ENCODE results near the gene HSD17B11.
"Not testable (repeated sequence)": the region's sequence is repeated elsewhere in the genome, so short reads cannot be mapped to it uniquely, and the experiment has no call there.

The HSD17B11 gene

DNA sequence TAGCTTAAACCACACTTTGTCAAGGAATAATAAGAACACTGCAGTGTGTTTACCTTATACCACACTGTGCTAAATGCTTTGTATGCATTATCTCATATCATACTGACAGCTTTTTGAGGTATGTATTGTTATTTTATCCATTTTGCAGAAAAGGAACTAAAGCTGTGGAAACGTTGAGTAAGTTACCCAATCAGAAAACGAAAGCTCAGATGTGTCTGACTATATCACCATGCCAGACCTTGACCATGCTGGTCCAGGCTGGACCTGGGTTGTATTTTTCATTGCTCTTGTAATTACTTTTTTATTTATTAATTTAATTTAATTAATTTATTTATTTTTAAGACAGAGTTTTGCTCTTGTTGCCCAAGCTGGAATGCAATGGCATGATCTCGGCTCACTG, 2.1 kb downstream of the HSD17B11 start:
- no peak for TF ChIP-seq EZH2phosphoT487 (IDR thresholded peaks at IDR 0.05; ENCODE audit: borderline replicate concordance)
- TF ChIP-seq, protein P1, sequence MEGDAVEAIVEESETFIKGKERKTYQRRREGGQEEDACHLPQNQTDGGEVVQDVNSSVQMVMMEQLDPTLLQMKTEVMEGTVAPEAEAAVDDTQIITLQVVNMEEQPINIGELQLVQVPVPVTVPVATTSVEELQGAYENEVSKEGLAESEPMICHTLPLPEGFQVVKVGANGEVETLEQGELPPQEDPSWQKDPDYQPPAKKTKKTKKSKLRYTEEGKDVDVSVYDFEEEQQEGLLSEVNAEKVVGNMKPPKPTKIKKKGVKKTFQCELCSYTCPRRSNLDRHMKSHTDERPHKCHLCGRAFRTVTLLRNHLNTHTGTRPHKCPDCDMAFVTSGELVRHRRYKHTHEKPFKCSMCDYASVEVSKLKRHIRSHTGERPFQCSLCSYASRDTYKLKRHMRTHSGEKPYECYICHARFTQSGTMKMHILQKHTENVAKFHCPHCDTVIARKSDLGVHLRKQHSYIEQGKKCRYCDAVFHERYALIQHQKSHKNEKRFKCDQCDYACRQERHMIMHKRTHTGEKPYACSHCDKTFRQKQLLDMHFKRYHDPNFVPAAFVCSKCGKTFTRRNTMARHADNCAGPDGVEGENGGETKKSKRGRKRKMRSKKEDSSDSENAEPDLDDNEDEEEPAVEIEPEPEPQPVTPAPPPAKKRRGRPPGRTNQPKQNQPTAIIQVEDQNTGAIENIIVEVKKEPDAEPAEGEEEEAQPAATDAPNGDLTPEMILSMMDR (conservative IDR thresholded peaks at IDR 0.05; ENCODE audit: low read length) = no peak
- peaks cover 27% of the 10 kb centered on the region for H3K4me1 ChIP-seq (ENCODE audit: insufficient read depth, low read length, poor library complexity, severe bottlenecking)
- no peaks in the 10 kb centered on the region for H3K9me2 ChIP-seq (replicated peaks; ENCODE audit: low read depth, low read length)
- no peaks in the 10 kb centered on the region for H3K36me3 ChIP-seq (ENCODE audit: insufficient read depth, low read length)
- 0 out of 2 replicates have a peak, but pooled peaks cover 4% of the 10 kb centered on the region for H3K9me3 ChIP-seq (ENCODE audit: insufficient read depth, low read depth, low read length)
- H3F3A ChIP-seq (ENCODE audit: low read depth) = no peaks in the 10 kb centered on the region
- peaks cover 2% of the 10 kb centered on the region for H4K20me1 ChIP-seq (ENCODE audit: insufficient read depth, low read length, poor library complexity, severe bottlenecking)
- no peak overlapping the region for H3K9ac ChIP-seq (ENCODE audit: low read depth, low read length, poor library complexity, severe bottlenecking)
- H3K4me3 ChIP-seq (ENCODE audit: low read length, poor library complexity, severe bottlenecking) = peak overlapping the region; percentile 95
- no peak overlapping the region for H2AFZ ChIP-seq (ENCODE audit: low read length)
- peak overlapping the region; percentile 89 for H3K4me2 ChIP-seq (ENCODE audit: low read depth, low read length, poor library complexity, severe bottlenecking)
- H3K79me2 ChIP-seq (ENCODE audit: insufficient read depth, low read length) = peaks cover 50% of the 10 kb centered on the region
- no peaks in the 10 kb centered on the region for H3K27me3 ChIP-seq (ENCODE audit: insufficient read depth, low read length, poor library complexity, severe bottlenecking)

DNA sequence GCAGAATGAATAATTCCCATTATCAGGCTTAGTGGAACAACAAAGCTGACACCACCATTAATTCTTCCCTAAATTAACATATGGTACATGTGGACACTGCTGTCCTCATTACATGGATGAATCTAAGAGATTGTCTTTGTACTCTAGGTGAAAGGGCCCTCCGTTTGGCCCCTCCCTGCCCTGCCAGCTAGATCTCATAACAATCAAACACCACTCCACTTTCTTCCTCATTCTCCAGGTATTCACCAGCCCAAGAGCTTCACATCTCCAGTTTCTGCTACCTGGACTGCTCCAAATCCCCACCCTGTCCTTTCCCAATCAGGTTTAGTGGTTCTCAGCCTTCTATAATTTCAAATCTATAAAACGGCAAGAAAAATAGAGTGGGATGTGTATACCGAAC, 3.8 kb downstream of the HSD17B11 start:
- Histone ChIP-seq H3K27me3 (ENCODE audit: insufficient read depth, low read length, poor library complexity, severe bottlenecking) (no peaks in the 10 kb centered on the region), H3K9me2 (replicated peaks; ENCODE audit: low read depth, low read length) (no peaks in the 10 kb centered on the region), H3K79me2 (ENCODE audit: insufficient read depth, low read length) (peaks cover 50% of the 10 kb centered on the region), H2AFZ (ENCODE audit: low read length) (no peak overlapping the region), H3F3A (ENCODE audit: low read depth) (no peaks in the 10 kb centered on the region), H3K4me3 (ENCODE audit: low read length, poor library complexity, severe bottlenecking) (peak overlapping the region; percentile 95), H3K36me3 (ENCODE audit: insufficient read depth, low read length) (no peaks in the 10 kb centered on the region), H3K9ac (ENCODE audit: low read depth, low read length, poor library complexity, severe bottlenecking) (no peak overlapping the region), H3K9me3 (ENCODE audit: insufficient read depth, low read depth, low read length) (0 out of 2 replicates have a peak, but pooled peaks cover 4% of the 10 kb centered on the region), H3K4me1 (ENCODE audit: insufficient read depth, low read length, poor library complexity, severe bottlenecking) (peaks cover 27% of the 10 kb centered on the region), H3K4me2 (ENCODE audit: low read depth, low read length, poor library complexity, severe bottlenecking) (peak overlapping the region; percentile 89), H4K20me1 (ENCODE audit: insufficient read depth, low read length, poor library complexity, severe bottlenecking) (peaks cover 2% of the 10 kb centered on the region)
- TF ChIP-seq, protein P1 (conservative IDR thresholded peaks at IDR 0.05; ENCODE audit: low read length) = no peak

DNA sequence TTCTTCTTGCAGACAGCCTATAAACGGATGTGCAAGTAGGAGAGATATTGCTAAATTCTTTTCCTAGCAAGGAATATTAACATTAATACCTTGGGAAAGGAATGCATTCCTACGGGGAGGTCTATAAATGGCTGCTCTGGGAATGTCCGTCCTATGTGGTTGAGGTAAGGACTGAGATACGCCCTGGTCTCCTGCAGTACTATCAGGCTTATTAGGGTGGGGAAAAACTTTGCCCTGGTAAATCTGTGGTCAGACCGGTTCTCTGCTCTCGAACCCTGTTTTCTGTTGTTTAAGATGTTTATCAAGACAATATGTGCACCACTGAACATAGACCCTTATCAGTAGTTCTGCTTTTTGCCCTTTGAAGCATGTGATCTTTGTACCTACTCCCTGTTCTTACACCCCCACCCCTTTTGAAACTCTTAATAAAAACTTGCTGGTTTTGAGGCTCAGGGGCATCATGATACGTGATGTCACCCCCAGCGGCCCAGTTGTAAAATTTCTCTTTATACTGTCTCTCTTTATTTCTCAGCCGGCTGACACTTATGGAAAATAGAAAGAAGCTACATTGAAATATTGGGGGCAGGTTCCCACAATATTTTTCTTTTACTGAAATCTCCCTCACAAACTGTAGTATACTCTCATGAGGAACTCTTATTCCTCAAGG, 6.4 kb downstream of the HSD17B11 start:
- H3K4me3 ChIP-seq (ENCODE audit: low read length, poor library complexity, severe bottlenecking); H3K4me2 ChIP-seq (ENCODE audit: low read depth, low read length, poor library complexity, severe bottlenecking); H3K27me3 ChIP-seq (ENCODE audit: insufficient read depth, low read length, poor library complexity, severe bottlenecking); H3F3A ChIP-seq (ENCODE audit: low read depth); H3K9me2 ChIP-seq (replicated peaks; ENCODE audit: low read depth, low read length); H3K9me3 ChIP-seq (ENCODE audit: insufficient read depth, low read depth, low read length); H2AFZ ChIP-seq (ENCODE audit: low read length); H3K9ac ChIP-seq (ENCODE audit: low read depth, low read length, poor library complexity, severe bottlenecking); H4K20me1 ChIP-seq (ENCODE audit: insufficient read depth, low read length, poor library complexity, severe bottlenecking): not testable (repeated sequence)
- Histone ChIP-seq H3K79me2 (ENCODE audit: insufficient read depth, low read length) (peaks cover 36% of the 10 kb centered on the region), H3K4me1 (ENCODE audit: insufficient read depth, low read length, poor library complexity, severe bottlenecking) (peaks cover 18% of the 10 kb centered on the region), H3K36me3 (ENCODE audit: insufficient read depth, low read length) (0 out of 2 replicates have a peak, but pooled peaks cover 10% of the 10 kb centered on the region)

DNA sequence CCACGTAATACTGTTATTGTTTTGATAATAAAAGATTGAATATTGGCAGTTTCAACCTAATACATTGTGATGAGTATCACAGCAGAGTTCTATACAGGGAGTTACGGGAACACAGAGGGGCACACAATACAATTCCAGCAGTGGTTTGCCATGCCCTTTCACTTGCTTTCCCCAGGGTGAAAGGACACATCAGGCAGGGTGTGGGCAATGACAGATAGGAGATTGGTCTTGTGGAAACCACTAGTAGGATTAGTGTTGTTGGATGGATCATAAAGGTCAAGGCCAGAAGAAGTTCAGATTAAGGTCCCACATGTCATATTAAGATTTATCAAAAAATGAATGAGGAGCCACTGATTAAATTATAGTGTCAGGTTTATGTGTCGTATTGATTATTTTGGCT, 8.1 kb downstream of the HSD17B11 start:
- 0 out of 2 replicates have a peak, but pooled peaks cover 4% of the 10 kb centered on the region for H3K9me3 ChIP-seq (ENCODE audit: insufficient read depth, low read depth, low read length)
- H3K36me3 ChIP-seq (ENCODE audit: insufficient read depth, low read length) = 0 out of 2 replicates have a peak, but pooled peaks cover 10% of the 10 kb centered on the region
- H2AFZ ChIP-seq (ENCODE audit: low read length) = no peak overlapping the region
- H3K4me2 ChIP-seq (ENCODE audit: low read depth, low read length, poor library complexity, severe bottlenecking) = peak overlapping the region; percentile 21
- peaks cover 9% of the 10 kb centered on the region for H3K4me1 ChIP-seq (ENCODE audit: insufficient read depth, low read length, poor library complexity, severe bottlenecking)
- H3K9me2 ChIP-seq (replicated peaks; ENCODE audit: low read depth, low read length) = no peaks in the 10 kb centered on the region
- no peaks in the 10 kb centered on the region for H3F3A ChIP-seq (ENCODE audit: low read depth)
- no peaks in the 10 kb centered on the region for H3K27me3 ChIP-seq (ENCODE audit: insufficient read depth, low read length, poor library complexity, severe bottlenecking)
- H3K79me2 ChIP-seq (ENCODE audit: insufficient read depth, low read length) = peaks cover 23% of the 10 kb centered on the region
- no peak overlapping the region for H3K4me3 ChIP-seq (ENCODE audit: low read length, poor library complexity, severe bottlenecking)
- H4K20me1 ChIP-seq (ENCODE audit: insufficient read depth, low read length, poor library complexity, severe bottlenecking) = peaks cover 2% of the 10 kb centered on the region
- no peak for TF ChIP-seq EZH2phosphoT487 (IDR thresholded peaks at IDR 0.05; ENCODE audit: borderline replicate concordance)
- TF ChIP-seq, protein P1 (conservative IDR thresholded peaks at IDR 0.05; ENCODE audit: low read length) = no peak
- H3K9ac ChIP-seq (ENCODE audit: low read depth, low read length, poor library complexity, severe bottlenecking) = no peak overlapping the region

Data from Loucy (cell line).